Dermis microvascular lymphatic vessel endothelial cell (primary cell): ENCODE results near the gene PDE3B. TPM values are rescaled to one million over a fixed set of nuclear protein-coding genes. Genes with fewer than 3 reads are reported as not detected.

ENCODE experiments used
- total RNA-seq: library from RNA; depleted of rRNA; stranded (reverse); fragments of >200 nt; gene quantifications from 2 replicates; pipeline ENCODE4 v1.2.1, GENCODE V29; 2014

PDE3B gene
- total RNA-seq, 1 donor from 2014 or later, result 0.13 TPM

Other genes with a start within 250 kb of the PDE3B start
- 204 and 211 TPM in 2 replicates for gene COPB1, start 144.0 kb upstream of the PDE3B start, total RNA-seq
- 156 and 199 TPM in 2 replicates for gene PSMA1, start 123.4 kb upstream of the PDE3B start, total RNA-seq
- gene CYP2R1, start 248.4 kb downstream of the PDE3B start, total RNA-seq, result 6.8 and 9.0 TPM in 2 replicates